Activated CD4-positive, CD25-positive, alpha-beta regulatory T cell treated with anti-CD3 and anti-CD28 coated beads, Interleukin-2, amount 50 U/mL, for 16 hours (primary cell): Measurements from ENCODE around the gene S100A7.

Experiments
- DNase-seq: peaks from one replicate; pipeline ENCODE4 v3.0.0-alpha.2; 2020; ENCODE audit warnings: low read depth, low spot score

Gene S100A7

GRCh38 chr1:153460551-153460950, at the start of gene S100A7:
Gene S100A7 (minus strand): TSS chr1:153460651. CDS start chr1:153459013, 1,638 bp downstream.
- no peak for DNase-seq

GRCh38 chr1:153509729-153510354, 49.4 kb upstream of the S100A7 start:
- DNase-seq, result peak; percentile 26

GRCh38 chr1:153509036-153509435, 48.6 kb upstream of the S100A7 start:
- no peak for DNase-seq

GRCh38 chr1:153507926-153508583, 47.6 kb upstream of the S100A7 start:
- no peak for DNase-seq

GRCh38 chr1:153506831-153507413, 46.5 kb upstream of the S100A7 start:
- DNase-seq, result no peak

GRCh38 chr1:153506386-153506785, 45.9 kb upstream of the S100A7 start:
- DNase-seq, result no peak

- DNase-seq, result no peak
Measured at GRCh38 chr1:153505576-153505975, 45.1 kb upstream of the S100A7 start.

GRCh38 chr1:153503766-153504165, 43.3 kb upstream of the S100A7 start:
- DNase-seq, result no peak

GRCh38 chr1:153498746-153499145, 38.3 kb upstream of the S100A7 start:
- DNase-seq, result no peak

GRCh38 chr1:153495536-153495935, 35.1 kb upstream of the S100A7 start:
- DNase-seq, result no peak

GRCh38 chr1:153494976-153495535, 34.6 kb upstream of the S100A7 start:
- DNase-seq, result peak; percentile 62

- DNase-seq, result no peak
Measured at GRCh38 chr1:153493343-153493960, 33.0 kb upstream of the S100A7 start.

GRCh38 chr1:153490272-153491051, 30.0 kb upstream of the S100A7 start:
- DNase-seq, result no peak

GRCh38 chr1:153488731-153489130, 28.3 kb upstream of the S100A7 start:
- no peak for DNase-seq

GRCh38 chr1:153487707-153488106, 27.3 kb upstream of the S100A7 start:
- DNase-seq, result no peak

GRCh38 chr1:153485863-153486262, 25.4 kb upstream of the S100A7 start:
- no peak for DNase-seq

GRCh38 chr1:153483776-153484175, 23.3 kb upstream of the S100A7 start:
- DNase-seq, result no peak

GRCh38 chr1:153481124-153481523, 20.7 kb upstream of the S100A7 start:
- DNase-seq, result no peak

GRCh38 chr1:153478692-153479618, 18.5 kb upstream of the S100A7 start:
- no peak for DNase-seq

- DNase-seq, result no peak
Measured at GRCh38 chr1:153478047-153478691, 17.7 kb upstream of the S100A7 start.
